ENCODE data around the gene PKN1.
"Not testable (repeated sequence)": the region's sequence is repeated elsewhere in the genome, so short reads cannot be mapped to it uniquely, and the experiment has no call there.

PKN1 gene

GRCh38 chr19:14393329-14393728 lies 39.8 kb upstream of the PKN1 start:
- no peaks in the 10 kb centered on the region for H3K9me3 Mint-ChIP-seq
- no peaks in the 10 kb centered on the region for H3K27me3 Mint-ChIP-seq (ENCODE audit: low read depth)
- TF ChIP-seq CTCF (IDR thresholded peaks at IDR 0.05; ENCODE audit: unreplicated experiment in 3 of 3), result no peak
- H3K27ac Mint-ChIP-seq, result no peak overlapping the region
- no peaks in the 10 kb centered on the region for H3K36me3 Mint-ChIP-seq (ENCODE audit: low read depth)
- no peaks in the 10 kb centered on the region for H3K4me1 Mint-ChIP-seq
- no peak overlapping the region for H3K4me3 Mint-ChIP-seq

GRCh38 chr19:14394167-14394566 lies 38.9 kb upstream of the PKN1 start:
- H3K9me3 Mint-ChIP-seq, result no peaks in the 10 kb centered on the region
- no peaks in the 10 kb centered on the region for H3K4me1 Mint-ChIP-seq
- no peaks in the 10 kb centered on the region for H3K36me3 Mint-ChIP-seq (ENCODE audit: low read depth)
- TF ChIP-seq CTCF (IDR thresholded peaks at IDR 0.05; ENCODE audit: unreplicated experiment in 3 of 3), result no peak
- no peak overlapping the region for H3K27ac Mint-ChIP-seq
- no peak overlapping the region for H3K4me3 Mint-ChIP-seq
- H3K27me3 Mint-ChIP-seq (ENCODE audit: low read depth), result no peaks in the 10 kb centered on the region

GRCh38 chr19:14395262-14395661 lies 37.8 kb upstream of the PKN1 start:
- Mint-ChIP-seq H3K36me3 (ENCODE audit: low read depth) (no peaks in the 10 kb centered on the region), H3K4me1 (no peaks in the 10 kb centered on the region), H3K27me3 (ENCODE audit: low read depth) (no peaks in the 10 kb centered on the region), H3K4me3 (no peak overlapping the region), H3K9me3 (no peaks in the 10 kb centered on the region), H3K27ac (no peak overlapping the region)
- TF ChIP-seq CTCF (IDR thresholded peaks at IDR 0.05; ENCODE audit: unreplicated experiment in 3 of 3), result no peak

GRCh38 chr19:14395710-14396336 lies 37.3 kb upstream of the PKN1 start:
- no peaks in the 10 kb centered on the region for H3K36me3 Mint-ChIP-seq (ENCODE audit: low read depth)
- no peak for TF ChIP-seq CTCF (IDR thresholded peaks at IDR 0.05; ENCODE audit: unreplicated experiment in 3 of 3)
- no peak overlapping the region for H3K4me3 Mint-ChIP-seq
- H3K9me3 Mint-ChIP-seq, result no peaks in the 10 kb centered on the region
- no peaks in the 10 kb centered on the region for H3K4me1 Mint-ChIP-seq
- no peak overlapping the region for H3K27ac Mint-ChIP-seq
- H3K27me3 Mint-ChIP-seq (ENCODE audit: low read depth), result no peaks in the 10 kb centered on the region

GRCh38 chr19:14396730-14397129 lies 36.4 kb upstream of the PKN1 start:
- H3K27me3 Mint-ChIP-seq (ENCODE audit: low read depth); H3K9me3 Mint-ChIP-seq; H3K4me3 Mint-ChIP-seq; H3K27ac Mint-ChIP-seq; H3K36me3 Mint-ChIP-seq (ENCODE audit: low read depth); H3K4me1 Mint-ChIP-seq: not testable (repeated sequence)

- not testable (repeated sequence) for H3K9me3 Mint-ChIP-seq; H3K27ac Mint-ChIP-seq; H3K4me1 Mint-ChIP-seq; H3K27me3 Mint-ChIP-seq (ENCODE audit: low read depth); H3K4me3 Mint-ChIP-seq; H3K36me3 Mint-ChIP-seq (ENCODE audit: low read depth)
These were observed 35.9 kb upstream of the PKN1 start for GRCh38 chr19:14397168-14397567.

- Mint-ChIP-seq H3K36me3 (ENCODE audit: low read depth) (no peaks in the 10 kb centered on the region), H3K4me1 (no peaks in the 10 kb centered on the region), H3K4me3 (no peak overlapping the region), H3K27ac (no peak overlapping the region), H3K27me3 (ENCODE audit: low read depth) (no peaks in the 10 kb centered on the region), H3K9me3 (no peaks in the 10 kb centered on the region)
- no peak for TF ChIP-seq CTCF (IDR thresholded peaks at IDR 0.05; ENCODE audit: unreplicated experiment in 3 of 3)
These were observed 32.1 kb upstream of the PKN1 start for GRCh38 chr19:14400951-14401431.

Data from nephron (organoid).